ENCODE measurements around the gene MED27. TPM values are rescaled to one million over a fixed set of nuclear protein-coding genes. Genes with fewer than 3 reads are reported as not detected.
"Not testable (repeated sequence)": the region's sequence is repeated elsewhere in the genome, so short reads cannot be mapped to it uniquely, and the experiment has no call there.

Gene MED27
- total RNA-seq, 3 donors from 2014 or later, result 14.4 to 20.3 (median 15.8) TPM

GRCh38 chr9:131927091-131927490, 152.6 kb downstream of the MED27 start:
- no peak for DNase-seq (ENCODE audit: low spot score in 2 of 2)
- TF ChIP-seq POLR2AphosphoS5 (IDR thresholded peaks at IDR 0.05) (no peak), CTCF (IDR thresholded peaks at IDR 0.05) (no peak), POLR2A (IDR thresholded peaks at IDR 0.05) (no peak)

GRCh38 chr9:131926360-131926922, 153.2 kb downstream of the MED27 start:
- Histone ChIP-seq H3K4me3 (no peak overlapping the region), H3K27me3 (no peaks in the 10 kb centered on the region), H3K27ac (no peak overlapping the region), H3K9me3 (no peaks in the 10 kb centered on the region), H3K36me3 (no peaks in the 10 kb centered on the region), H3K4me1 (no peaks in the 10 kb centered on the region)
- DNase-seq (ENCODE audit: low spot score in 2 of 2), result no peak
- TF ChIP-seq POLR2A (IDR thresholded peaks at IDR 0.05), result no peak
- TF ChIP-seq CTCF (IDR thresholded peaks at IDR 0.05), result no peak
- TF ChIP-seq POLR2AphosphoS5 (IDR thresholded peaks at IDR 0.05), result no peak
- intact Hi-C loops (cut with DNase I; ENCODE audit: low total_unique reads), result no loop called here

More at GRCh38 chr9:131927091-131927490, 152.6 kb downstream of the MED27 start:
- Histone ChIP-seq H3K9me3 (no peaks in the 10 kb centered on the region), H3K27ac (no peak overlapping the region), H3K27me3 (no peaks in the 10 kb centered on the region), H3K4me3 (no peak overlapping the region), H3K36me3 (no peaks in the 10 kb centered on the region), H3K4me1 (no peaks in the 10 kb centered on the region)
- intact Hi-C loops (cut with DNase I; ENCODE audit: low total_unique reads), result no loop called here

GRCh38 chr9:131925677-131926177, 153.9 kb downstream of the MED27 start:
- intact Hi-C loops (cut with DNase I; ENCODE audit: low total_unique reads), result no loop called here

GRCh38 chr9:131923766-131924165, 155.9 kb downstream of the MED27 start:
- Histone ChIP-seq H3K4me1 (no peaks in the 10 kb centered on the region), H3K4me3 (no peak overlapping the region), H3K27ac (no peak overlapping the region), H3K36me3 (no peaks in the 10 kb centered on the region), H3K27me3 (no peaks in the 10 kb centered on the region), H3K9me3 (no peaks in the 10 kb centered on the region)
- TF ChIP-seq POLR2AphosphoS5 (IDR thresholded peaks at IDR 0.05), result no peak
- no peak for TF ChIP-seq CTCF (IDR thresholded peaks at IDR 0.05)
- no peak for TF ChIP-seq POLR2A (IDR thresholded peaks at IDR 0.05)
- intact Hi-C loops (cut with DNase I; ENCODE audit: low total_unique reads), result no loop called here
- no peak for DNase-seq (ENCODE audit: low spot score in 2 of 2)

More at GRCh38 chr9:131925677-131926177, 153.9 kb downstream of the MED27 start:
- no peaks in the 10 kb centered on the region for H3K27me3 ChIP-seq
- H3K4me3 ChIP-seq, result no peak overlapping the region
- no peaks in the 10 kb centered on the region for H3K36me3 ChIP-seq
- DNase-seq (ENCODE audit: low spot score in 2 of 2), result no peak
- H3K27ac ChIP-seq, result no peak overlapping the region
- TF ChIP-seq CTCF (IDR thresholded peaks at IDR 0.05), result no peak
- TF ChIP-seq POLR2A (IDR thresholded peaks at IDR 0.05), result no peak
- TF ChIP-seq POLR2AphosphoS5 (IDR thresholded peaks at IDR 0.05), result no peak
- H3K4me1 ChIP-seq, result no peaks in the 10 kb centered on the region
- H3K9me3 ChIP-seq, result no peaks in the 10 kb centered on the region

DNA sequence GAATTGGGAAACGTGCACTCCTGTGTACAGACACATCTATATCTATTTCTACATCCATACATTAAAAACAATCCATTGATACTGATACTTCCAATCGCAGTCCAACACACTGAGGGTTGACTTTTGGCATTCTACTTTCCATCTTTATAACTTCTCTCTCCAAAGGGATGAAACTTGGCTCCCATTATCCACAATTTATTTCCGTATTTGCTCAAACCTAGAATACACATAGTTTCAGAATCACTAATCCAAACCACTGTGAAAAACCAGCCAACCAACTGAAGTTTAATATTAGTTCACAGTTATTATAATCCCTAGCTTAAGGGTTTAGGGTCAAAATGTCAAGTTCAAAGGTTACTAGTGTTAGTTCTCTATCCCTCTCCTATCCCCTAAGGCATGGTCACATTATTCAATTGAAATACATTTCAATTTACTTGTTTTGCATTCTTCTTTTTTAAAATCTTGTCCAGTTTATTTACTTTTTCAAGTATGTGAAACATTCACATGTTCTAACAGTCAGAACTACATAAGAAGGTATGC, 156.5 kb downstream of the MED27 start:
- Histone ChIP-seq H3K9me3 (no peaks in the 10 kb centered on the region), H3K4me3 (no peak overlapping the region), H3K27ac (no peak overlapping the region), H3K4me1 (no peaks in the 10 kb centered on the region), H3K36me3 (no peaks in the 10 kb centered on the region), H3K27me3 (no peaks in the 10 kb centered on the region)
- TF ChIP-seq POLR2A (IDR thresholded peaks at IDR 0.05) (no peak), POLR2AphosphoS5 (IDR thresholded peaks at IDR 0.05) (no peak), CTCF (IDR thresholded peaks at IDR 0.05) (no peak)
- intact Hi-C loops (cut with DNase I; ENCODE audit: low total_unique reads), result no loop called here
- no peak for DNase-seq (ENCODE audit: low spot score in 2 of 2)

DNA sequence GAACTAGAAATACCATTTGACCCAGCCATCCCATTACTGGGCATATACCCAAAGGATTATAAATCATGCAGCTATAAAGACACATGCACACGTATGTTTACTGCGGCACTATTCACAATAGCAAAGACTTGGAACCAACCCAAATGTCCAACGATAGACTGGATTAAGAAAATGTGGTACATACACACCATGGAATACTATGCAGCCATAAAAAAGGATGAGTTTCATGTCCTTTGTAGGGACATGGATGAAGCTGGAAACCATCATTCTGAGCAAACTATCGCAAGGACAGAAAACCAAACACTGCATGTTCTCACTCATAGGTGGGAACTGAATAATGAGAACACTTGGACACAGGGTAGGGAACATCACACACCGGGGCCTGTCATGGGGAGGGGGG, 158.0 kb downstream of the MED27 start:
- H3K27me3 ChIP-seq; H3K36me3 ChIP-seq; DNase-seq (ENCODE audit: low spot score in 2 of 2); H3K4me3 ChIP-seq; H3K4me1 ChIP-seq; H3K9me3 ChIP-seq; H3K27ac ChIP-seq; intact Hi-C loops (cut with DNase I; ENCODE audit: low total_unique reads): not testable (repeated sequence)
